ENCODE data around the gene RNF144B. TPM values are rescaled to one million over a fixed set of nuclear protein-coding genes. Genes with fewer than 3 reads are reported as not detected.

RNF144B gene
- total RNA-seq, 1 experiment from 2014 or later = 2.3 TPM

DNA sequence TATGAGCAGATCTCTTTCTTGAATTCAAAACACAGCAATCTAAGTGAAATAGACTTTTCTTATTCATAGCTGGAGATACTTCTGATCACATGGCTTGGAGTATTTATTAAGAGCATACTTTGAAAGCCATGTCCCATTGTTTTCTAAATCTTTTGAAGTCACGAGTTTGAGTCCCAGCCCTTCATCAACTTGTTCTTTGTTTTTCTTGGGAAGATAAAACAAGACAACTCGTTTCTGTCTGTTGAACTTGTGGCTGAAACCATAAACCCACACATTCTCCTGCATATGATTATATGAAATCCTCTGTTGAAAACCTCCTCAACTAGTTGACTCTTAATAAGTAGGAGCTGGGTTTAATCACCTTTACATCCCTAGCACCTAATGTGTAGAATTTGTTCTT lies 3.3 kb downstream of the RNF144B start:
- no peaks in the 10 kb centered on the region; a peak in 1 of 7 replicates for H3K36me3 Mint-ChIP-seq (ENCODE audit: insufficient read depth in 1 of 3, low read depth in 3 of 3)
- no peak overlapping the region for H2BK5ac ChIP-seq (ENCODE audit: insufficient read length, low read length)
- no CpG with 5 or more reads among the region's 2 CpGs for WGBS (ENCODE audit: extremely low coverage, insufficient read length, low lambda C conversion rate)
- H4K5ac ChIP-seq (ENCODE audit: insufficient read length, low read depth, low read length) = no peak overlapping the region
- H3K79me2 ChIP-seq (ENCODE audit: insufficient read depth, low read length) = no peaks in the 10 kb centered on the region
- no peaks in the 10 kb centered on the region for H4K20me1 ChIP-seq (ENCODE audit: control insufficient read depth, insufficient read depth, insufficient read length)
- no peaks in the 10 kb centered on the region for H3K9me3 Mint-ChIP-seq
- no peak overlapping the region for H2BK120ac ChIP-seq (ENCODE audit: low read depth, low read length, poor library complexity, severe bottlenecking)
- peaks cover 44 to 48% of the 10 kb centered on the region in 2 experiments for H3K4me1 Mint-ChIP-seq
- no peak overlapping the region for H3K18ac ChIP-seq (ENCODE audit: insufficient read length, low read depth, low read length)
- peaks cover 9% of the 10 kb centered on the region for H3K4me1 ChIP-seq (ENCODE audit: insufficient read depth, low read length)
- H2AK5ac ChIP-seq (ENCODE audit: insufficient read length, low read length) = no peak overlapping the region
- peaks cover 7% of the 10 kb centered on the region for H3K23me2 ChIP-seq (ENCODE audit: insufficient read length, low read depth, low read length, poor library complexity, severe bottlenecking)
- no peak overlapping the region for H2BK15ac ChIP-seq (ENCODE audit: low read depth, low read length)
- no peak overlapping the region for H2BK12ac ChIP-seq (ENCODE audit: insufficient read length, low read depth, low read length)
- H2AFZ ChIP-seq (ENCODE audit: low read length) = no peak overlapping the region
- no peak overlapping the region for H3K4ac ChIP-seq (ENCODE audit: low read depth, low read length)
- no peak overlapping the region for H3K14ac ChIP-seq (ENCODE audit: insufficient read depth, low read length)
- H3K4me2 ChIP-seq (ENCODE audit: insufficient read depth, insufficient read length, low read length) = no peak overlapping the region
- TF ChIP-seq, protein P1, sequence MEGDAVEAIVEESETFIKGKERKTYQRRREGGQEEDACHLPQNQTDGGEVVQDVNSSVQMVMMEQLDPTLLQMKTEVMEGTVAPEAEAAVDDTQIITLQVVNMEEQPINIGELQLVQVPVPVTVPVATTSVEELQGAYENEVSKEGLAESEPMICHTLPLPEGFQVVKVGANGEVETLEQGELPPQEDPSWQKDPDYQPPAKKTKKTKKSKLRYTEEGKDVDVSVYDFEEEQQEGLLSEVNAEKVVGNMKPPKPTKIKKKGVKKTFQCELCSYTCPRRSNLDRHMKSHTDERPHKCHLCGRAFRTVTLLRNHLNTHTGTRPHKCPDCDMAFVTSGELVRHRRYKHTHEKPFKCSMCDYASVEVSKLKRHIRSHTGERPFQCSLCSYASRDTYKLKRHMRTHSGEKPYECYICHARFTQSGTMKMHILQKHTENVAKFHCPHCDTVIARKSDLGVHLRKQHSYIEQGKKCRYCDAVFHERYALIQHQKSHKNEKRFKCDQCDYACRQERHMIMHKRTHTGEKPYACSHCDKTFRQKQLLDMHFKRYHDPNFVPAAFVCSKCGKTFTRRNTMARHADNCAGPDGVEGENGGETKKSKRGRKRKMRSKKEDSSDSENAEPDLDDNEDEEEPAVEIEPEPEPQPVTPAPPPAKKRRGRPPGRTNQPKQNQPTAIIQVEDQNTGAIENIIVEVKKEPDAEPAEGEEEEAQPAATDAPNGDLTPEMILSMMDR (conservative IDR thresholded peaks at IDR 0.05) = no peak
- H4K91ac ChIP-seq (ENCODE audit: insufficient read length, low read depth, low read length) = no peak overlapping the region
- no peak overlapping the region for H3K27ac ChIP-seq (ENCODE audit: insufficient read length, low read depth, low read length)
- H3K23ac ChIP-seq (ENCODE audit: insufficient read length, low read depth, low read length) = no peak overlapping the region
- H3K4me3 Mint-ChIP-seq = no peak overlapping the region
- no peaks in the 10 kb centered on the region for H3K9me3 ChIP-seq (ENCODE audit: control insufficient read depth, low read depth, low read length)
- no peak overlapping the region for H2BK20ac ChIP-seq (ENCODE audit: low read depth, low read length, poor library complexity, severe bottlenecking)
- no peak overlapping the region for H3T11ph ChIP-seq (ENCODE audit: low read length)
- no peak overlapping the region for H4K8ac ChIP-seq (replicated peaks; ENCODE audit: insufficient read length, low read depth, low read length)
- no peaks in the 10 kb centered on the region for H3K79me1 ChIP-seq (ENCODE audit: insufficient read depth, low read depth, low read length, poor library complexity, severe bottlenecking)
- no peak overlapping the region for H3K27ac Mint-ChIP-seq
- H3K9ac ChIP-seq (ENCODE audit: extremely low read depth, insufficient read length, low read length) = no peak overlapping the region
- no peak for DNase-seq
- H3K56ac ChIP-seq (ENCODE audit: insufficient read length, low read depth, low read length) = no peak overlapping the region
- peaks cover 1% of the 10 kb centered on the region; the same call in 1 of the 2 replicates for H3K27me3 Mint-ChIP-seq (ENCODE audit: low read depth)
- H3K27me3 ChIP-seq (ENCODE audit: insufficient read depth, low read length) = no peaks in the 10 kb centered on the region

All from H9 (cell line).